Measurements from ENCODE around the gene GDE1.
A peak's percentile ranks its signal among the peaks of the same experiment; 100 is the strongest.
"Not testable (repeated sequence)": the region's sequence is repeated elsewhere in the genome, so short reads cannot be mapped to it uniquely, and the experiment has no call there.

GDE1 gene, protein sequence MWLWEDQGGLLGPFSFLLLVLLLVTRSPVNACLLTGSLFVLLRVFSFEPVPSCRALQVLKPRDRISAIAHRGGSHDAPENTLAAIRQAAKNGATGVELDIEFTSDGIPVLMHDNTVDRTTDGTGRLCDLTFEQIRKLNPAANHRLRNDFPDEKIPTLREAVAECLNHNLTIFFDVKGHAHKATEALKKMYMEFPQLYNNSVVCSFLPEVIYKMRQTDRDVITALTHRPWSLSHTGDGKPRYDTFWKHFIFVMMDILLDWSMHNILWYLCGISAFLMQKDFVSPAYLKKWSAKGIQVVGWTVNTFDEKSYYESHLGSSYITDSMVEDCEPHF

DNA sequence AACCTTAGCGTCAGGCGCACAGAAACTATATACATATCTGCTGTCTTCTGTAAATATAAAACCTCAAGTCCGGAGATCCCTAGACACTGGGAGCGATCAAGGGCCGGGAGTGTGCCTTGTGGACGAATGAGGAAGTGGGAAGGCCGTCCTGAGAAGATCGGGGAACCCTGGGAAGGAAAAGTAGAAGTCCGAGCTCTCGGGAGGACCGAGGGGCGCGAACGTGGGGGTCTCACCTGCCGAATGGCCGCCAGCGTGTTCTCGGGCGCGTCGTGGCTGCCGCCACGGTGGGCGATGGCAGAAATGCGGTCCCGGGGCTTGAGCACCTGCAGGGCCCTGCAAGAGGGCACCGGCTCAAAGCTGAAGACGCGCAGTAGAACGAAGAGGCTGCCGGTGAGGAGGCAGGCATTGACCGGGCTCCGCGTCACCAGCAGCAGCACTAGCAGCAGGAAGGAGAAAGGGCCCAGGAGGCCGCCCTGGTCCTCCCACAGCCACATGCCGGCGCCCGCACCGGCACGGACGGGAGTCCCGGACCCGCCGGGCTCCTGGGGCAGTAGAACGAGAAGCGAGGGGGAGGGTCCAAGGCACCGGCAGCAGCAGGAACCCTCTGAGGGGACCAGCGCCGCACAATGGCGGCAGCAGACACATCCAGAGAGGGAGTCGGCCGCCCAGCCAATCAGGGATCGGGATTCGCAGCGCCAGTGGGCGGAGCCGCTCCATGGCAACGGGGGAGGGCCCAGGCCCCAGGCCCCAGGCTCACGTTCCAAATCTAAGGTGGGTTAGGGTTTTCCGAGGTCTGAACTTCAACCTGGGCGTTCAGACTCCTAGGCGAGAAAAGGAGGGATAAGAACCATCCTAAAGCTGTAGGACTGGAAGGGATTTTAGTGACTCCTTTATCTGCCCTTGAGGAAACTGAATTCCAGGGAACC is at the start of gene GDE1:
TSS of gene GDE1 (minus strand) at position 628 of the 926 bp plus-strand sequence. CDS start at position 494, 134 bp downstream.
- DNase-seq, result peak; percentile 93 to 96

DNA sequence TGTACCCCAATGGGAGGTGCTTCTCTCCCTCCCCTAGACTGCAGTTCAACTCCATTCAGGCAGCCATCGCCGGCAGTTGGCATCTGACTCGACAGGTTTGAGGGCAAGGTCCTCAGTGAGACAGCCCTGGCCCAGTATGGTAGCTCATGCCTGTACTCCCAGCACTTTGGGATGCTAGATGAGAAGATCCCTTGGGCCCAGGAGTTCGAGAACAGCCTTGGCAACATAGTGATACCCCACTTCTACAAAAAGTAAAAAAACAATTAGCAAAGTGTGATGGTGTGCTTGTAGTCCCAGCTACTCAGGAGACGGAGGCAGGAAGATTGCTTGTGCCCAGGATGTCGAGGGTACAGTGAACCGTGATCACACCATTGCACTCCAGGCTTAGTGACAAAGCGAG is 45.7 kb upstream of the GDE1 start:
- DNase-seq, result no peak

DNA sequence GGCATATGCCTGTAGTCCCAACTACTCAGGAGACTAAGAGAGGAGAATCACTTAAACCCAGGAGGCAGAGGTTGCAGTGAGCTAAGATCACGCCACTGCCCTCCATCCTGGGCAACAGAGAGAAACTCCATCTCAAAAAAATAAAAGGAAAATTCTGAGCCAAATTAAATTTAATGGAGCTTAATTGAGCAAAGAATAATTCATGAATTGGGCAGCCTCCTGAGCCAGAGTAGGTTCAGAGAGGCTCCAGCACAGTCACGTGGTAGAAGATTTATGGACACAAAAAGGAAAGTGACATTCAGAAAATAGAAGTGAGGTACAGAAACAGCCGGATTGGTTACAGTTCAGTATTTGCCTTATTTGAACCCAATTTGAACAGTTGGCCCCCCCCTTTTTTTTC is 44.5 kb upstream of the GDE1 start:
- DNase-seq, result no peak

GRCh38 chr16:19563377-19563776 is 41.5 kb upstream of the GDE1 start:
- no peak for DNase-seq

- no peak for DNase-seq
Measured at GRCh38 chr16:19560078-19560477, 38.2 kb upstream of the GDE1 start.

- peak; percentile 25 to 32 for DNase-seq
Measured at GRCh38 chr16:19559242-19559910, 37.5 kb upstream of the GDE1 start.

- peak in 1 of 2 experiments; percentile 63 for DNase-seq
Measured at GRCh38 chr16:19555938-19556771, 34.3 kb upstream of the GDE1 start.

GRCh38 chr16:19555186-19555937 is 33.5 kb upstream of the GDE1 start, which contains the start of gene VPS35L:
Gene VPS35L (plus strand): TSS chr16:19555703. CDS start chr16:19555730, 27 bp downstream.
- peak; percentile 96 to 98 for DNase-seq

DNA sequence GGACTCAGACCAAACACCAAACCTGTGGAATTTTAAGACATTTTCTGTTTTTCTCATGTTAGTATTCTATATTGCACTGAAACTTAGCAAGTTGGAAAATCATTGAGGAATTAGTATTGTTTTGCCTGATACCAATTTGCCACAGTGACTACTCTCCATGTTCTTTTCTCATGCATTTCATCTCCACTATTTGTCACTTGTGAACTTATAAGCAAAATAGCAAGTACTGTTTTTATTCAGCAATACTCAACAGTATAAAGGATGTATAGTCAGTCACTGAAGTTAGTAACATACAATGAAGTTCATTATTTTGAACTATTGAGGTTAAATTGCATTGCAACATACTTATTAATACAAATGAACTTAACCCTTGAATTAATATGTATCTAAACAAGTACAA is 27.8 kb upstream of the GDE1 start:
- DNase-seq, result no peak

- DNase-seq, result no peak
Measured at GRCh38 chr16:19548144-19548543, 26.2 kb upstream of the GDE1 start.

DNA sequence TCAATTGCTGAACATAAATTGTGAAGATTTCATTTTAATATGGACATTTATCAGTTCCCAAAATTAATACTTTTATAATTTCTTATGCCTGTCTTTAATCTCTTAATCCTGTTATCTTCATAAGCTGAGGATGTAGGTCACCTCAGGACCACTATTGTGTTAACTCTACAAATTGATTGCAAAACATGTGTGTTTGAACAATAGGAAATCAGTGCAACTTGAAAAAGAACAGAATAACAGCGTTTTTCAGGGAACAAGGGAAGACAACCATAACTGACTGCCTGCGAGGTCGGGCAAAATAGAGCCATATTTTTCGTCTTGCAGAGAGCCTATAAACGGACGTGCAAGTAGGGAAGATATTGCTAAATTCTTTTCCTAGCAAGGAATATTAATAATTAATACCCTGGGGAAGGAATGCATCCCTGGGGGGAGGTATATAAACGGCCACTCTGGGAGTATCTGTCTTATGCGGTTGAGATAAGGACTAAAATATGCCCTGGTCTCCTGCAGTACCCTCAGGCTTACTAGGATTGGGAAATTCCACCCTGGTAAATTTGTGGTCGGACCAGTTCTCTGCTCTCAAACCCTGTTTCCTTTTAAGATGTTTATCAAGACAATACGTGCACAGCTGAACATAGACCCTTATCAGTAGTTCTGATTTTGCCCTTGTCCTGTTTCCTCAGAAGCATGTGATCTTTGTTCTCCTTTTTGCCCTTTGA is 21.5 kb upstream of the GDE1 start:
- not testable (repeated sequence) for DNase-seq

DNA sequence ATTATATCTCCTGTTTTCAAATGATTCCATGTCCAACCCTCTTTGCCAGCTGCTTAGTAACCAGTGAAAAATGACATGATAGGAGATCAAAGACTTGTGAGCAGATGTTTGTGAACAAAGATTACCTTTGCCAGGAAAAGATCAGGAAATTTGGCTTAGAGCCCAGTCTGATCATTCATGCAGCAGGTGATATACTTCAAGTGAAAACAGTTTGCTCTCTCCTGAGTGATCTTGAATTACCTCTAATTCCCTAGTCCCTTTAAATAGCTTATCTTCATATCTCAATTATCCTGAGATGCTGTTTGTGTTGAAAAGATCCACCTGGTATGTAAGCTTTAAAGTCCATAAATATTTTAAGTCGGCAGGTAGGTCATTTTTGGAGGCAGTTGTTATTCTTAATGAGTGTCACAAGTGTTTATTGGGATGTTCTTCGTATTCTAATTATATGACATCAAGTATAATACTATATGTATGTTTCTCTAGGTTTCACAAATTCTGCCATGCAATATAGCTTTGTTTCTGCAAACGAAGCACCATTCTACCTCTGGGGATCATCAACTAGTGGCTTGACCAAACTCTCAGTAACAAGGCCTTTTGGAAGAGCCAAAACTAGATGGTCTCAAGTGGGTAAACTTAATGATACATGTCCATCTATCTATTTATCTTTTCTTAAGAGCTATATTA is 20.4 kb upstream of the GDE1 start:
- DNase-seq, result no peak

DNA sequence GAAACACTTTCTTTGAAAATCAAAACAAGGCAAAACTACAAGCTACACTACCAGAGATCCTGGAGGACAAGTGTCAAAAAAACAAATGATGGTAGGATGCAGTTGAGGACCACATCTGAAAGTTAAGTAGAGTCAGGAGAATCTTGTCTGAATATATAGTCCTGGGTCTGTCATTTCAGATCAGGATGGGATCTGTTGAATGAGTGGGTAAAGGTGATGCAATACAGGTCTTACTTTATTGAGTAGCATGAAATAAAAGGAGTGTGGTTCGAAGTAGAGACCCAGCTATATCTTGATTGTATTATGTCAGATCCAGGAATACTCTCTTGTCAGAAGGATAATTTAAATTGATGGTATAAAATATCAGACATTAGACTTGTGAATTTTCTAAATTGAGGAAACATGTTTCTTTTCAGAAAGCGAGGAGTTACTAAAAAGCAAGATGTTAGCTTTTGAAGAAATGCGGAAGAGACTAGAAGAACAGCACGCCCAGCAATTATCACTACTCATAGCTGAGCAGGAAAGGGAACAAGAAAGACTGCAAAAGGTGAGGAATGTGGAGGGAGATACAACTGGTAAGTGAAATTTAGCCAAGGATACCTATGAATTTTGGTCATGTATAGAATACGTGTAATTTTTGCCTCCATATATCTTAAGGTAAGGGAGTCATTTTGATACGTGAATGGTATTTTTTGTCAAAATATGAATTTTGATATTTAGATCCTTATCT is 18.5 kb upstream of the GDE1 start:
- DNase-seq, result no peak

- no peak for DNase-seq
Measured at GRCh38 chr16:19532601-19533000, 10.7 kb upstream of the GDE1 start.

DNA sequence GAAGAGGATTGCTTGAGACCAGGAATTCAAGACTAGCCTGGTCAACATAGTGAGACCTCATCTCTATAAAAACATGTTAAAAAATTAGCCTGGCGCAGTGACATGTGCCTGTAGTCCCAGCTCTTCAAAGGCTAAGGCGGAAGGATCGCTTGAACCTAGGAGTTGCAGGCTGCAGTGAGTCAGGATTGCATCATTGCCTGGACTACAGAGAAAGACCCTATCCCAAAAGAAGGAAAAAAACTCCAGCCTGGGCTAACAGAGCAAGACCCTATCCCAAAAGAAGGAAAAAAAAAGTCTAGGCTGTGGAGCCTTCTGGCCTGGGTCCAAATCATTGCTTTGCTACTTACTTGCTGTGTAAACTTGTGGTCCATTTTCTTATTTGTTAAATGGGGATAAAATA is 6.8 kb upstream of the GDE1 start:
- DNase-seq, result no peak

GRCh38 chr16:19527161-19527560 is 5.3 kb upstream of the GDE1 start:
- no peak for DNase-seq

DNA sequence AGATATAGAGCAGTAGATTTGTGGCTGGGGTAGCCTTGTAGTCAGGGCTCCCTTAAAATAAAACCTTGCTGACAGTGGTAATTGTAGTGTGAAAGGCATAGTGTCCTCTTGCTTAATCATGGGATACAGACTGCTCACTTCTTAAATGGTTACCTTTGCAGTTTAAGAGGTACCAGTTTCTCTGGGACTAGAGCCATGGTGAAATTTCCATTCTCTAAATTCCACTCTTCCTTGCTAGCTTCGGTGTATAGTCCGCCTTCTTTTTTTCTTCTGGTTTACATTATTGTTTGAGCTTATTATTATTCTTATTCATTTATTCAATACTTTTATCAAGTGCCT is 3.5 kb upstream of the GDE1 start:
- DNase-seq, result no peak

- no peak for DNase-seq
Measured at GRCh38 chr16:19524616-19525384, 2.9 kb upstream of the GDE1 start.

GRCh38 chr16:19524356-19524615 is 2.4 kb upstream of the GDE1 start:
- peak in 1 of 2 experiments; percentile 42 for DNase-seq

Data from activated T-cell treated with anti-CD3 and anti-CD28 coated beads, Interleukin-2, amount 50 U/mL, for 48 hours (primary cell).